ENCODE results near the gene CHST3.

Gene CHST3

GRCh38 chr10:71957546-71958275, 6.5 kb upstream of the CHST3 start:
- no peak overlapping the region for H2AFZ ChIP-seq (ENCODE audit: low read depth, low read length, severe bottlenecking)
- no peaks in the 10 kb centered on the region for H3K27me3 ChIP-seq (ENCODE audit: low read length)
- H3K4me3 ChIP-seq (ENCODE audit: insufficient read depth, low read length, poor library complexity, severe bottlenecking): no peak overlapping the region
- no peaks in the 10 kb centered on the region for H3F3A ChIP-seq (ENCODE audit: insufficient read depth)
- H3K4me2 ChIP-seq (ENCODE audit: low read depth, low read length, poor library complexity, severe bottlenecking): no peak overlapping the region
- H4K20me1 ChIP-seq (ENCODE audit: low read depth, low read length): no peaks in the 10 kb centered on the region
- TF ChIP-seq, protein P1, sequence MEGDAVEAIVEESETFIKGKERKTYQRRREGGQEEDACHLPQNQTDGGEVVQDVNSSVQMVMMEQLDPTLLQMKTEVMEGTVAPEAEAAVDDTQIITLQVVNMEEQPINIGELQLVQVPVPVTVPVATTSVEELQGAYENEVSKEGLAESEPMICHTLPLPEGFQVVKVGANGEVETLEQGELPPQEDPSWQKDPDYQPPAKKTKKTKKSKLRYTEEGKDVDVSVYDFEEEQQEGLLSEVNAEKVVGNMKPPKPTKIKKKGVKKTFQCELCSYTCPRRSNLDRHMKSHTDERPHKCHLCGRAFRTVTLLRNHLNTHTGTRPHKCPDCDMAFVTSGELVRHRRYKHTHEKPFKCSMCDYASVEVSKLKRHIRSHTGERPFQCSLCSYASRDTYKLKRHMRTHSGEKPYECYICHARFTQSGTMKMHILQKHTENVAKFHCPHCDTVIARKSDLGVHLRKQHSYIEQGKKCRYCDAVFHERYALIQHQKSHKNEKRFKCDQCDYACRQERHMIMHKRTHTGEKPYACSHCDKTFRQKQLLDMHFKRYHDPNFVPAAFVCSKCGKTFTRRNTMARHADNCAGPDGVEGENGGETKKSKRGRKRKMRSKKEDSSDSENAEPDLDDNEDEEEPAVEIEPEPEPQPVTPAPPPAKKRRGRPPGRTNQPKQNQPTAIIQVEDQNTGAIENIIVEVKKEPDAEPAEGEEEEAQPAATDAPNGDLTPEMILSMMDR (IDR thresholded peaks at IDR 0.05; ENCODE audit: insufficient read depth, low read length, poor library complexity, severe bottlenecking): no peak
- no peak for TF ChIP-seq EZH2phosphoT487 (conservative IDR thresholded peaks at IDR 0.05; ENCODE audit: low read length)
- no peak overlapping the region for H3K27ac ChIP-seq (ENCODE audit: low read depth, low read length)
- H3K9me2 ChIP-seq (replicated peaks; ENCODE audit: insufficient read depth, low read length): no peaks in the 10 kb centered on the region; the same call in 1 of the 2 replicates
- no peak overlapping the region for H3K9ac ChIP-seq (ENCODE audit: low read length)
- H3K79me2 ChIP-seq (ENCODE audit: insufficient read depth, low read length): no peaks in the 10 kb centered on the region
- H3K9me3 ChIP-seq (ENCODE audit: insufficient read depth, low read length): peaks cover 11% of the 10 kb centered on the region; the same call in 1 of the 2 replicates
- no peaks in the 10 kb centered on the region for H3K36me3 ChIP-seq (ENCODE audit: low read length)

GRCh38 chr10:71959526-71959925, 4.7 kb upstream of the CHST3 start:
- H3K27me3 ChIP-seq (ENCODE audit: low read length): no peaks in the 10 kb centered on the region
- no peak for TF ChIP-seq EZH2phosphoT487 (conservative IDR thresholded peaks at IDR 0.05; ENCODE audit: low read length)
- TF ChIP-seq, protein P1 (IDR thresholded peaks at IDR 0.05; ENCODE audit: insufficient read depth, low read length, poor library complexity, severe bottlenecking): no peak

GRCh38 chr10:71961831-71962230, 2.4 kb upstream of the CHST3 start:
- no peaks in the 10 kb centered on the region for H3K36me3 ChIP-seq (ENCODE audit: low read length)
- H3K9ac ChIP-seq (ENCODE audit: low read length): no peak overlapping the region
- H3K4me3 ChIP-seq (ENCODE audit: insufficient read depth, low read length, poor library complexity, severe bottlenecking): no peak overlapping the region
- no peaks in the 10 kb centered on the region for H3F3A ChIP-seq (ENCODE audit: insufficient read depth)
- TF ChIP-seq EZH2phosphoT487 (conservative IDR thresholded peaks at IDR 0.05; ENCODE audit: low read length): no peak
- TF ChIP-seq, protein P1 (IDR thresholded peaks at IDR 0.05; ENCODE audit: insufficient read depth, low read length, poor library complexity, severe bottlenecking): no peak
- no peaks in the 10 kb centered on the region for H3K9me3 ChIP-seq (ENCODE audit: insufficient read depth, low read length)
- no peaks in the 10 kb centered on the region for H3K9me2 ChIP-seq (replicated peaks; ENCODE audit: insufficient read depth, low read length)
- H2AFZ ChIP-seq (ENCODE audit: low read depth, low read length, severe bottlenecking): no peak overlapping the region
- no peaks in the 10 kb centered on the region for H4K20me1 ChIP-seq (ENCODE audit: low read depth, low read length)
- no peak overlapping the region for H3K27ac ChIP-seq (ENCODE audit: low read depth, low read length)
- no peaks in the 10 kb centered on the region for H3K27me3 ChIP-seq (ENCODE audit: low read length)
- no peaks in the 10 kb centered on the region for H3K79me2 ChIP-seq (ENCODE audit: insufficient read depth, low read length)
- H3K4me2 ChIP-seq (ENCODE audit: low read depth, low read length, poor library complexity, severe bottlenecking): no peak overlapping the region

More at GRCh38 chr10:71959526-71959925, 4.7 kb upstream of the CHST3 start:
- Histone ChIP-seq H3K36me3 (ENCODE audit: low read length) (no peaks in the 10 kb centered on the region), H3K4me2 (ENCODE audit: low read depth, low read length, poor library complexity, severe bottlenecking) (no peak overlapping the region), H4K20me1 (ENCODE audit: low read depth, low read length) (no peaks in the 10 kb centered on the region), H3F3A (ENCODE audit: insufficient read depth) (no peaks in the 10 kb centered on the region), H2AFZ (ENCODE audit: low read depth, low read length, severe bottlenecking) (no peak overlapping the region), H3K79me2 (ENCODE audit: insufficient read depth, low read length) (no peaks in the 10 kb centered on the region), H3K9ac (ENCODE audit: low read length) (no peak overlapping the region), H3K9me2 (replicated peaks; ENCODE audit: insufficient read depth, low read length) (no peaks in the 10 kb centered on the region), H3K27ac (ENCODE audit: low read depth, low read length) (no peak overlapping the region), H3K4me3 (ENCODE audit: insufficient read depth, low read length, poor library complexity, severe bottlenecking) (no peak overlapping the region), H3K9me3 (ENCODE audit: insufficient read depth, low read length) (peaks cover 11% of the 10 kb centered on the region; the same call in 1 of the 2 replicates)
